Activated B cell treated with CpG ODN at 0.5 μM for 24 hours (primary cell): ENCODE data around the gene SSBP2. TPM values are rescaled to one million over a fixed set of nuclear protein-coding genes. Genes with fewer than 3 reads are reported as not detected.

Experiments used
- ATAC-seq: fragments of 200-7000 bp; cut with Tn5 transposase; one replicate; pipeline ENCODE4 v1.10.0; 2021; ENCODE audit warnings: low read depth, mild to moderate bottlenecking, moderate library complexity
- CTCF ChIA-PET: fragments of 350-600 bp; sonication (Branson Sonifier 250); formaldehyde crosslinking; loops from one replicate; lab custom pipeline; 2021; ENCODE audit warnings: antibody characterized with exemption; lab: Charles Lee
- POLR2A ChIA-PET: fragments of 350-600 bp; sonication (Branson Sonifier 250); formaldehyde crosslinking; loops from one replicate; lab custom pipeline; 2021; ENCODE audit warnings: antibody characterized with exemption; lab: Charles Lee
- DNase-seq: peaks from one replicate; pipeline ENCODE4 v3.0.0; 2022
- H3K27ac Mint-ChIP-seq: one replicate; pipeline ENCODE4 v1.8.0; 2020; ENCODE audit warnings: mixed read lengths
- H3K27me3 Mint-ChIP-seq: one replicate; pipeline ENCODE4 v1.8.0; 2021; ENCODE audit warnings: mixed read lengths
- H3K36me3 Mint-ChIP-seq: one replicate; pipeline ENCODE4 v1.8.0; 2021; ENCODE audit warnings: low read depth, mixed read lengths
- H3K4me1 Mint-ChIP-seq: one replicate; pipeline ENCODE4 v1.8.0; 2021; ENCODE audit warnings: mixed read lengths
- H3K4me3 Mint-ChIP-seq: one replicate; pipeline ENCODE4 v1.8.0; 2020; ENCODE audit warnings: mild to moderate bottlenecking, mixed read lengths
- H3K9me3 Mint-ChIP-seq: one replicate; pipeline ENCODE4 v1.8.0; 2020; ENCODE audit warnings: mixed read lengths
- CTCF ChIP-seq: fragments of 200-600 bp; IDR thresholded peaks from one replicate; pipeline ENCODE4 v1.8.0; 2022; ENCODE audit warnings: antibody characterized with exemption, mild to moderate bottlenecking
- intact Hi-C: fragments of 100-400 bp; cut with micrococcal nuclease; formaldehyde crosslinking; loops from one replicate; pipeline ENCODE4 v1.15.1; 2024
- total RNA-seq: library from RNA; stranded (reverse); gene quantifications from 2 replicates; pipeline ENCODE4 v1.2.3, GENCODE V29; 2022

Gene SSBP2
- total RNA-seq, 1 donor from 2014 or later = 26.2 TPM

GRCh38 chr5:81579262-81579924 lies 171.5 kb downstream of the SSBP2 start:
- H3K4me3 Mint-ChIP-seq = no peak overlapping the region
- ChIA-PET POLR2A (no interaction called here), CTCF (no interaction called here)
- peaks cover 5% of the 10 kb centered on the region for H3K9me3 Mint-ChIP-seq
- peaks cover 19% of the 10 kb centered on the region for H3K36me3 Mint-ChIP-seq
- H3K27me3 Mint-ChIP-seq = no peaks in the 10 kb centered on the region
- intact Hi-C loops = no loop called here
- H3K4me1 Mint-ChIP-seq = peaks cover 9% of the 10 kb centered on the region
- ATAC-seq (no peak), DNase-seq (no peak)
- no peak for TF ChIP-seq CTCF
- H3K27ac Mint-ChIP-seq = no peak overlapping the region

DNA sequence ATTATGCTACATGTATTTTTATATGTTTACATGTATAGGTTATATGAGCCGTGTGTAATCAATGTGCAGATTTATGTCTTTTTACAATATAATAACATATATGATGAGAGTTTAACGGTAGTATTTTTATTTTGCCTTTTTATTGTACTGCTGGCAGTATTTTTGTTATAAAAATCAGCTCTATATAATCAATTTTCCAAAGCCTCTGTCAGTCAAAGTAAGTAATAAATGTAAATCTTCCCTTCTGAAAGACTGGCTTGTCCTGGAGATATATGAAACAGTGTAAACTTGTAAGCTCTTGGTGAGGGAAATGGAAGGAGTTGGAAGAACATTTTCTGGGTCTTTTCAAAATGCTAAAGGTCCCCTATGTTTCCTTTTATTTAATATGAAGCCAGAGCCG lies 173.8 kb downstream of the SSBP2 start:
- Mint-ChIP-seq H3K27me3 (no peaks in the 10 kb centered on the region), H3K27ac (no peak overlapping the region), H3K9me3 (peaks cover 6% of the 10 kb centered on the region), H3K4me1 (peaks cover 19% of the 10 kb centered on the region), H3K36me3 (peaks cover 25% of the 10 kb centered on the region), H3K4me3 (no peak overlapping the region)
- POLR2A ChIA-PET = no interaction called here
- ATAC-seq (no peak), DNase-seq (no peak)
- CTCF ChIA-PET = no interaction called here
- no peak for TF ChIP-seq CTCF
- intact Hi-C loops = no loop called here

DNA sequence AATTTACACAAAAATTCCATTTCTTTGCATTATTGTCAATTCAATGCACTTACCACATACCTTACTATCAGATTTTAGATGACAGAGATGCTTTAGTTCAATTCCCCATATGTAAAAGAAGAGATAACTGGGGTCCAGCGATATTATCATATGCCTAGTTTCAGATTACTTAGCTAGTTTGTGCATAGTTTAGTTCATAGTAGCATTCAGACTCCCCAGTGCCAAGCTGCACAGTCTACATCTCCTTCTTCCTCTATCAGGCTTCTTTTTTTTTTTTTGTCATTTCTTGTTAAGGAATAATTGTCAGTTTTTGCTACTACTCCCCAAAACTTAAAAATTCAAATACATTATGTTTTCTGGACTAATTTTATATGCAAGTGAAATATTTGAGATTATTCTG lies 175.0 kb downstream of the SSBP2 start:
- ChIA-PET POLR2A (no interaction called here), CTCF (no interaction called here)
- Mint-ChIP-seq H3K4me3 (no peak overlapping the region), H3K27ac (no peak overlapping the region), H3K9me3 (peaks cover 6% of the 10 kb centered on the region), H3K36me3 (peaks cover 22% of the 10 kb centered on the region), H3K4me1 (peaks cover 16% of the 10 kb centered on the region), H3K27me3 (no peaks in the 10 kb centered on the region)
- DNase-seq (no peak), ATAC-seq (no peak)
- intact Hi-C loops = no loop called here
- no peak for TF ChIP-seq CTCF

- peaks cover 10% of the 10 kb centered on the region for H3K4me1 Mint-ChIP-seq
- CTCF ChIA-PET = no interaction called here
- ATAC-seq = no peak
Observed at GRCh38 chr5:81572201-81572600, 178.7 kb downstream of the SSBP2 start.

DNA sequence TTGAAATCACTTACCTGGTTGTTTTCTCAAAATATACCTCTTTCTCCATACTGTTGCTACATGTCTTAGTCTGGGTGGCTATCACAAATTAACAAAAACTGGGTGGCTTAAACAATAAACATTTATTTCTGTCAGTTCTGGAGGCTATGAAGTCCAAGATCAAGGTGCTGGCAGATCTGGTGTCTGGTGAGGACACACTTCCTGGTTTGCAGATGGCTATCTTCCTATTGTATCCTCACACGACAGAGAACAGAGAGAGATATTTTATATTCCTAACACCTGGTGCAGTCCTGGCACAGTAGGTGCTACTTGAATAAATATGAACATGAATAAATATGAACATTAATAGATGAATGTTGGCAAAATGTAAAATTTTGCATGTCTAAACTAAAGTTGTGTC lies 192.7 kb downstream of the SSBP2 start:
- Mint-ChIP-seq H3K4me3 (no peak overlapping the region), H3K36me3 (peaks cover 6% of the 10 kb centered on the region), H3K27ac (no peak overlapping the region), H3K4me1 (peaks cover 8% of the 10 kb centered on the region), H3K27me3 (no peaks in the 10 kb centered on the region), H3K9me3 (no peaks in the 10 kb centered on the region)
- TF ChIP-seq CTCF = no peak
- DNase-seq (no peak), ATAC-seq (no peak)
- POLR2A ChIA-PET = no interaction called here
- intact Hi-C loops = no loop called here
- CTCF ChIA-PET = no interaction called here

More at GRCh38 chr5:81572201-81572600, 178.7 kb downstream of the SSBP2 start:
- H3K27ac Mint-ChIP-seq = no peak overlapping the region
- intact Hi-C loops = no loop called here
- no peak for DNase-seq
- POLR2A ChIA-PET = no interaction called here
- H3K36me3 Mint-ChIP-seq = peaks cover 35% of the 10 kb centered on the region
- no peak overlapping the region for H3K4me3 Mint-ChIP-seq
- no peak for TF ChIP-seq CTCF
- no peaks in the 10 kb centered on the region for H3K27me3 Mint-ChIP-seq
- H3K9me3 Mint-ChIP-seq = peaks cover 8% of the 10 kb centered on the region
